HG03060 (cell line): ENCODE results near the gene NAPSA.

Experiments
- ATAC-seq: cut with Tn5 transposase; IDR thresholded peaks from one replicate; pipeline ENCODE4 v1.9.1; 2021; ENCODE audit warnings: low read depth, moderate number of reproducible peaks; ENCODE audit not compliant: unreplicated experiment

The NAPSA gene

DNA sequence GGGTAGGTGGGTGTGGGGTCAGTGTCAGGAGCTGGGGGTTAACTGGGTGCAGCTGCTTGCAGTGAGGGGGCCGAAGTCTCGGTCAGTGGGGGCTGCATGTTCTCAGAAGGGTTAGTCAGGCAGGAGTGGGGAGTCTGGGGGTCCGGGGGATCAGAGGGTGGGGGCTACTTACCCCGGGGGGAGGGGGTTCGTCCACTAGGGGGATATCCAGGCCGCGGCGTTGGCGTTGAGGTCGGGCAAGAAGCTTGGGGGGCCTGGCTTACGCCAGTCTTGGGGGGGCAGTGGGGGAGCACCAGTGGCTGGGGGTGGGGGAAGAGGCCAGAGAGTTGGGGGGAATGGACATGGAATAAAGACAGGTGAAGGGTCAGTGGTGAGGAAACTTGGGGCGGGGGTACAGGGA lies 45.4 kb downstream of the NAPSA start:
- ATAC-seq: no peak

DNA sequence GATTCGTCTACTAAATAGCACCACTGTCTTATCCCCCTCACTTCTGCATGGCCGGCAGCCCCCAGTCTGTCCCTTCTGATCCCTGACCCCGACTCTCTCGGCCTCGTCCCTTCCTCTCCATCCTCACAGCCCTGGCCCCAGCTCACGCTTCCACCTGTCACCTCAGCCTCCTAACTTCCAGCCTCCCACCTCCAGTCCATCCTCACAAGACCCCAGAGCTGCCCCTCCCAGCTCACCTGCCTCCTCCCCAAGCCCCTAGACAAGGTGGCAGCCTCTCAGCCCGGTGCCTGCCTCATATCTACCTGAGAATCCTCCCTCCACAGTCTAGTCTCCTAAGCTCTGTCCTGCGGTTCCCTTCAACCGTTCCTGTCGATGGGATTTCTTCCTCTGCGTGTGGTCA lies 46.3 kb downstream of the NAPSA start:
- ATAC-seq: no peak

GRCh38 chr19:50318438-50318837 lies 47.0 kb downstream of the NAPSA start:
- no peak for ATAC-seq

- no peak for ATAC-seq
These were observed 48.3 kb downstream of the NAPSA start for GRCh38 chr19:50317115-50317514.

DNA sequence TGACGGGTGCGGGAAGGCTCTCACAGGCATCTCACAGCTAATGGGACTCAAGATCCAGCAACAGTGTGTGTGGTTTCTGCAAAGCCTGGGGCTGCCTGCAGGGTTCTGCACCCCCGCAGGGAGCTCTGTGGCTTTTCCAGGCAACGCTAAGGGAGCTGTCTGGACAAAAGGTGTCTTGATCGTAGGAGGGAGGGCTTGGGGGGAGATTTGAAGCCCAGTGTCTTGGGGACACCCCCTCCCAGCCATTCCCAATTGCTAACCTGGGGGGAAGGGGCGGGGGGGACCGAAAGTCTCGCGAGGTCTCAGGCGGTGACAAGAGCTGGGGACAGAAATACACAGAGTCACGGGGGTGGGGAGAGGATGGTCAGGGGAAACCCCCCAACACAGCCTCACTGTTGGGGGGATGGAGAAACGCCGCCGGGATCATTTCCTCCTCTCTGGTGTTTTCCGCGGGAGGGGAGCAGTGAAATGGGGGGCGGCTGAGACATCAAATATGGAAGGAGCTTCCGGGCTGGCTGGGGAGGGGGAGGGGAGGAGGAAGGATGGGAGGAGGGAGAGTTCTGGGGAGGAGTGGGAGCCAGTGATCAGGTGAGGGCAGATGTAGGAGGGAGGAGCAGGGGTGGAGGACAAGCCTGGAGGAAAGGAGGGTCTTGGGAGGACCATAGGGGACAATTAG lies 49.5 kb downstream of the NAPSA start:
- no peak for ATAC-seq

DNA sequence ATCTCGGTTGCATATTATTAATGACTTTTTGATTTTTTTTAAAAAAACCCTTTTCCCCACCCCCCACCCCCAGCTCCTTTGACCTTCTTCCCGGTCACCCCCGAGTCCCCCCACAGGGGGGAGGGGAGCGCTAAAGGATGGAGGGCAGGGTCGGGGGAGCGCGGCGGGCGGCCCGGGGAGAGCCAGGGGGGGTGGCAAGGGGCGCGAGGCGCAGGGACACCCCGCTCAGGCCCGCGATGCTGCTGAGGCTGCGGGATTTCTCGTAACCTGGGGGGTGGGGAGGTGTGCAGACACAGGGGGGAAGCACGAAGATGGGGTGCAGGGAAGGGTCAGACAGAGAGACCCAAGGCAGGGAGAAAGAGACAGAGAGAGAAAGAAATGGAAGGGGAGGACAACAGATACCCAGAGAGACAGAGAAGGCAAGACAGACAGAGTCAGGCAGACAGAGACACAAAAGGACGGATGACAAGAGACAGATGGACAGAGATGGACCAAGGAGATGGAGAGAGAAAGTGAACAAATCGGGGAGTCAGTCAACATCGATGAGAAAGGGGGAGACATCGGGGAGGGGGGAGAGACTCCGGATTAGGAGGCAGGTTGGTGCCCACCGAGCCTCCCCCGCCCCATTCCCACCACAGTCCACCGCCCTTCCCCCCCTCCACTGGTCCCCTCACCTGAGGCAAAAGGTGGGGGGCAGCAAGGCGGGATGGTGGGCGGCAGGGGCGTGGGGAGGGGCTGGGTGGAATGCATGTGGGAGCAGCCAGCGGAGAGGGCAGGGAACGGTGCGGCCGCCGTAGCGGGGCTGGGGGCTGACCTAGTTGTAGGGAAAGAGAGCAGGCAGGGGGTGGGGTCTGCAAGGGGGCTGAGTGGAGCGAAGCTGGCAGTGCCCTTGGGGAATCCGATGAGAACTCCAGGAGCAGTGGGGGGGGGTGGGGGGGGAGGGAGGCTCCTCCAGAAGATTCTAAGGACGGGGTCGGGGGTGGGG lies 50.4 kb downstream of the NAPSA start:
- no peak for ATAC-seq

- no peak for ATAC-seq
These were observed 51.5 kb downstream of the NAPSA start for GRCh38 chr19:50313812-50314536.

DNA sequence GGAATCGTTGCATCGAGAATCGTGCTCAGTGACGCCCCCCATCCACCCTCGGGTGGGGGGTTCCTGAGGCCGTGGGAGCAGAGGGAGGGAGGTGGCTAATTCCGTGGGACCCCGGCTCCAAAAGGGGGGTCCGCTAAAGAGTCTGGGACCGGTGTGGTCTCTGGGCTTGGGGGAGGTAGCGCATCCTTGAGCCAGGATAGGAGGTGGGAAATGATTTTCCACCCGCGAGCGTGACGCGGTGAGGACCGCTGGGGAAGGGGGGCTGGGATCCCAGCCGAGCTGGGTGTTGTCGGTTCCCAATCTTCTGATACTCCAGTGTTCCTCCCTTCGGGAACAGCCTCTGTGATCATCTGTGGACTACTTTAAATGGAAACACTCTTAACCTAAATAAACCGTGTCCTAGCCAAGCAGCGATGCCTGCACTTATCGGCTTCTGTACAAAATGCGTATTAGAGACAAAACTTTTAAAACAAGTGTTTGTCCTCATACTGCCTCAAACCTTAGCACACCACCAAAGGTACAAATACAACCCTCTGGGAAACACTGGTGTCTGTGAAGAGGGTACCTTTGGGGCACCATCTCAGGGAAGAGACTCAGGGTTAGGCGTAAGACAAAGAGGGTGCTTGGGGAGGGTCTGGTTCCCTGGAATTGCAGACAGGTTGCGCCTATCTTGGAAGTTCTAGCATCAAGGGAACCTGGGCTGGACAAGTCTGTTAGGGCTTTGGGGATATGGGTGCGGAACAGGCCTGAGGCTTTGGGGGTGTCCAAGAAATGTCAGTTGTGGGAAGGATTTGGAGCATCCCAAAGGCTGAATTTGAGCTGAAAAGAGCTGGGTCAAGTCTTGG lies 52.2 kb downstream of the NAPSA start:
- no peak for ATAC-seq

GRCh38 chr19:50311723-50312635 lies 53.5 kb downstream of the NAPSA start:
- no peak for ATAC-seq

DNA sequence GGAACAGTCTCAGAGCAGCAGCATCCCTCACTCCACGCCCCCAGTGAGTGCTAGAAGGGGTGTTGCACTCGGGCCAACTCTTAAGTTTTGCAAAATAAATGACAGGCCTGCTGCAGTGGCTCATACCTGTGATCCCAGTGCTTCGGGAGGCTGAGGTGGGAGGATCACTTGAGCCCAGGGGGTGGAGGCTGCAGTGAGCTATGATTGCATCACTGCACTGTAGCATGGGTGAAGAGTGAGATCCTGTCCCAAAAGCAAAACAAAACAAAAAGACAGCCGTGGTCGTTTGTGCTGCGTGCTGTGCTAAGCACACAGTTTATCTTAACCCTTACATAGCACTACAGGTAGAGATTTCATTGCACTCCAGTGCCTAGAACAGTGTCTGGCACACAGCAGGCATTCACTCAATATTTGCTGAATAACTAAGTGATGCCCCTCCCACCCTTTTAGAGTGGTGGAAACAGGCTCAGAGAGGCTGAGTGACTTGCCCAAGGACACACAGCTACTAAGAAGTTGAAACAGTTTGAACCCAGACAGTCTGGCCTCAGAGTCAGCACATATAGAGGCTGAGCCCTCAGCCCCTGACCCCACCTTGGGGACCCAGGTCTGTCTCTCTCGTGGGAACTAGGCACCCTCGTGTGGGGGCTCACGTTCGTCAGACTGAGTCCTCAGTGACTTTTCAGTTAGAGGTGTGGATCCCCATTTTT lies 54.5 kb downstream of the NAPSA start:
- ATAC-seq: no peak

DNA sequence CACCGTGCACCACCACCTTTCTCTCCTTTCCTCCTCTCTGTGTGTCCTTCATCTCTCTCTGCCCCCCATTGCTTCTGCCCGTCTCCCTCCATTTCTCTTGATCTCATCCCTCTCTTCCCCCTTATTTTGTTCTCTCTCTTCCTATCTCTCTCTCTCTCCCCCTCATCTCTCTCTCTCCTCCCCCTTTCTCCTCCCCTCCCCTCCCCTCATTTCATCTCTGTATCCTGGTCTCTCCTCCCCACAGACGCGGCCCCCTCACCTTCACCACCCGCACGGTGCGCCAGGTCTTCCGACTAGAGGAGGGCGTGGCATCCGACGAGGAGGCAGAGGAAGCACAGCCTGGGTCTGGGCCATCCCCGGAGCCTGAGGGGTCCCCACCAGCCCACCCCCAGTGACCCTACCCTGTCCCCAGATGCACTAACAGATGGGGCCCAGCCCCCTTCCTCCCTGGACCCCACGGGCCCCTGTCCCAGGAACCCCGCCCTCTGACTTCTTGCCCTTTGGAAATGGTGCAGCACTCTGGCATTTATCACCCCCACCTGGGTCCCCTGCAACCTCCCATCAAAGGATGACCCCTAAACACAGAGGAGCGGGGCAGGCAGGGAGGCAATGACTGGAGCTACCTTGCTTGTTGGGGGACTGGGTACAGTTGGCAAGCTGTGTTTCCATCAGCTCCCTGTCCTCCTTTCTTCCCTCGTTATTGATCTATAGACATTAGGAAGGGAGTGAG lies 55.9 kb downstream of the NAPSA start:
- no peak for ATAC-seq

- no peak for ATAC-seq
These were observed 56.4 kb downstream of the NAPSA start for GRCh38 chr19:50308991-50309390.
